Hematopoietic multipotent progenitor cell treated with erythropoietin and hydrocortisone succinate and interleukin-3 and kit ligand, for 4 days (in vitro differentiated cells): ENCODE results near the gene SLC24A4.

Experiments used
- DNase-seq: peaks from one replicate; pipeline ENCODE4 v3.0.0-alpha.2; 2015

SLC24A4 gene

GRCh38 chr14:92317511-92317910 lies 5.5 kb upstream of the SLC24A4 start:
- no peak for DNase-seq

GRCh38 chr14:92321701-92322100 lies 1.3 kb upstream of the SLC24A4 start:
- no peak for DNase-seq

- no peak for DNase-seq
Observed at GRCh38 chr14:92322516-92322915, 449 bp upstream of the SLC24A4 start.

- no peak for DNase-seq
Observed at GRCh38 chr14:92323916-92324818, 1.2 kb downstream of the SLC24A4 start.

GRCh38 chr14:92325835-92326234 lies 2.9 kb downstream of the SLC24A4 start:
- peak; percentile 12 for DNase-seq

- DNase-seq: peak; percentile 44
Observed at GRCh38 chr14:92328664-92329255, 5.8 kb downstream of the SLC24A4 start.

GRCh38 chr14:92334050-92334449 lies 11.1 kb downstream of the SLC24A4 start:
- no peak for DNase-seq

GRCh38 chr14:92336363-92336762 lies 13.4 kb downstream of the SLC24A4 start:
- DNase-seq: no peak

- DNase-seq: no peak
Observed at GRCh38 chr14:92339426-92339825, 16.5 kb downstream of the SLC24A4 start.

GRCh38 chr14:92340071-92340470 lies 17.1 kb downstream of the SLC24A4 start:
- no peak for DNase-seq

GRCh38 chr14:92340931-92341330 lies 18.0 kb downstream of the SLC24A4 start:
- no peak for DNase-seq

GRCh38 chr14:92341791-92342190 lies 18.8 kb downstream of the SLC24A4 start:
- DNase-seq: no peak

- no peak for DNase-seq
Observed at GRCh38 chr14:92348154-92348553, 25.2 kb downstream of the SLC24A4 start.

- no peak for DNase-seq
Observed at GRCh38 chr14:92351750-92352149, 28.8 kb downstream of the SLC24A4 start.

- DNase-seq: peak; percentile 71
Observed at GRCh38 chr14:92352158-92352985, 29.4 kb downstream of the SLC24A4 start.

- peak; percentile 10 for DNase-seq
Observed at GRCh38 chr14:92353447-92353846, 30.5 kb downstream of the SLC24A4 start.

GRCh38 chr14:92356677-92357076 lies 33.7 kb downstream of the SLC24A4 start:
- DNase-seq: no peak

- DNase-seq: no peak
Observed at GRCh38 chr14:92360651-92361370, 37.8 kb downstream of the SLC24A4 start.

- no peak for DNase-seq
Observed at GRCh38 chr14:92362781-92363235, 39.8 kb downstream of the SLC24A4 start.

GRCh38 chr14:92366237-92366636 lies 43.3 kb downstream of the SLC24A4 start:
- DNase-seq: no peak

GRCh38 chr14:92368001-92368400 lies 45.0 kb downstream of the SLC24A4 start:
- DNase-seq: no peak

- DNase-seq: no peak
Observed at GRCh38 chr14:92369097-92369496, 46.1 kb downstream of the SLC24A4 start.

GRCh38 chr14:92372230-92372629 lies 49.3 kb downstream of the SLC24A4 start:
- DNase-seq: no peak
